AG10803 (cell line): Measurements from ENCODE around the gene C1R.
A peak's percentile ranks its signal among the peaks of the same experiment; 100 is the strongest.

Experiments used
- DNase-seq: peaks from one replicate; pipeline ENCODE4 v3.0.0; 2010; ENCODE audit warnings: low read depth
- H3K4me3 ChIP-seq: 2 replicates; pipeline ENCODE4 v1.5.1; 2011; ENCODE audit warnings: mild to moderate bottlenecking, low read length, control low read depth
- CTCF ChIP-seq: conservative IDR thresholded peaks from 2 replicates; pipeline ENCODE4 v1.5.1; 2011; ENCODE audit warnings: mild to moderate bottlenecking, low read length, control low read depth, inconsistent platforms

The C1R gene

GRCh38 chr12:7078163-7078562 lies 14.1 kb downstream of the C1R start:
- H3K4me3 ChIP-seq = no peak overlapping the region
- TF ChIP-seq CTCF = no peak
- DNase-seq = no peak

GRCh38 chr12:7076493-7076892 lies 15.8 kb downstream of the C1R start:
- no peak for TF ChIP-seq CTCF
- DNase-seq = no peak
- H3K4me3 ChIP-seq = no peak overlapping the region

DNA sequence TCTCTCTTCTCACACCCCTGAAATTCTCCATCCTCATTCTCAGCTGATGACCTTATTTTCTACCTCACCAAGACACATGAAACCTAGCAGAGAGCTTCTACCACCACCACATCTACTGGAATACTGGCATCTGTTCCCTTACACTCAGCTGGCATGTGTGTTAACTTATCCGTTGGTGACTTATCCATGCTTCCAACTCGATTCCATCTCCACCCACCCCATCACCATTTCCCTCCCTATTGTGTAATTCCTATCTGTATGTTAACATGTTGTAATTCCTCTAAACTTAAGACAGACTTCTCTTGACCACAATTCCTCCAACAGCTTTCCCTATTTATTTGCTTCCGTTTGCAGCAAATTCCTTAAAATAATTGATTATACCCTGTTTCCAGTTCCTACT lies 16.3 kb downstream of the C1R start:
- peak; percentile 88 for DNase-seq

GRCh38 chr12:7075518-7075917 lies 16.7 kb downstream of the C1R start:
- no peak overlapping the region for H3K4me3 ChIP-seq
- TF ChIP-seq CTCF = no peak
- peak; percentile 31 for DNase-seq

More for the DNA sequence above, 16.3 kb downstream of the C1R start:
- no peak overlapping the region for H3K4me3 ChIP-seq
- no peak for TF ChIP-seq CTCF

DNA sequence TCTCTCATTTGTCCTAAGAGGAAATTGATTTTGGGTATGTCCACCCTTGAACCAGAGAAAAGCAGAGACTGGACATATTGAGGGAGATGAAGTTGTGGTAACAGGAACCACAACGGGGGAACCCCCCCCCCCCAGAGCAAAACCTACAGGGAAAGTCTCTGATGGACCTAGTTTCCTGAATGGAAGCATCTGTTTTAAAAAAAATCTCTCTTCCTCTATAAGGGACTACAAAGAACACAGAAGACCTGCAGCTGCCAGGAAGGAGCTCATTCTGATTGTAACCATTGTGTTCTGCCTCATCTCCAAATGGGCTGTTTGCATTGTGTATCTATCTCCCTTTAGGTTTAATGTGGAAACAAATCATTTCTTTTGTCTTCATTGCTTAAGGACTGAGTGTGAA lies 18.3 kb downstream of the C1R start:
- no peak for TF ChIP-seq CTCF
- DNase-seq = no peak
- H3K4me3 ChIP-seq = no peak overlapping the region

- DNase-seq = no peak
- TF ChIP-seq CTCF = no peak
- no peak overlapping the region for H3K4me3 ChIP-seq
Observed at GRCh38 chr12:7072554-7072953, 19.7 kb downstream of the C1R start.

GRCh38 chr12:7072035-7072434 lies 20.2 kb downstream of the C1R start:
- no peak for DNase-seq
- TF ChIP-seq CTCF = no peak
- no peak overlapping the region for H3K4me3 ChIP-seq
